Effector memory CD4-positive, alpha-beta T cell (primary cell): ENCODE measurements around the gene OR52B6.
A peak's percentile ranks its signal among the peaks of the same experiment; 100 is the strongest.
"Not testable (repeated sequence)": the region's sequence is repeated elsewhere in the genome, so short reads cannot be mapped to it uniquely, and the experiment has no call there.

ENCODE experiments used
- DNase-seq, 3 donors: peaks; one replicate each; pipeline ENCODE4 v3.0.0-alpha.2; 2020
- H3K27ac ChIP-seq: 2 replicates; pipeline ENCODE4 v1.7.0; 2013; ENCODE audit warnings: mild to moderate bottlenecking, low read length, moderate library complexity; ENCODE audit not compliant: insufficient read depth, poor library complexity, severe bottlenecking
- H3K27me3 ChIP-seq: replicated peaks from 2 replicates; pipeline ENCODE4 v1.7.0; 2013; ENCODE audit warnings: mild to moderate bottlenecking, low read length; ENCODE audit not compliant: insufficient read depth, control insufficient read depth, poor library complexity, severe bottlenecking
- H3K36me3 ChIP-seq: 2 replicates; pipeline ENCODE4 v1.7.0; 2013; ENCODE audit warnings: mild to moderate bottlenecking, low read length, moderate library complexity; ENCODE audit not compliant: control insufficient read depth, insufficient read depth
- H3K4me1 ChIP-seq: 2 replicates; pipeline ENCODE4 v1.7.0; 2013; ENCODE audit warnings: low read length, mild to moderate bottlenecking; ENCODE audit not compliant: control insufficient read depth, insufficient read depth, poor library complexity, severe bottlenecking
- H3K4me3 ChIP-seq: 2 replicates; pipeline ENCODE4 v1.7.0; 2013; ENCODE audit warnings: low read length, low read depth, mild to moderate bottlenecking; ENCODE audit not compliant: insufficient read depth, poor library complexity, severe bottlenecking
- H3K9me3 ChIP-seq: 2 replicates; pipeline ENCODE4 v1.7.0; 2013; ENCODE audit warnings: mild to moderate bottlenecking, low read length, moderate library complexity; ENCODE audit not compliant: control insufficient read depth

The OR52B6 gene

GRCh38 chr11:5592615-5593014 lies 11.9 kb downstream of the OR52B6 start:
- Histone ChIP-seq H3K36me3 (no peaks in the 10 kb centered on the region), H3K4me3 (no peak overlapping the region), H3K4me1 (no peaks in the 10 kb centered on the region), H3K27ac (no peak overlapping the region), H3K27me3 (no peaks in the 10 kb centered on the region), H3K9me3 (no peaks in the 10 kb centered on the region)
- no peak for DNase-seq

GRCh38 chr11:5593146-5593545 lies 12.5 kb downstream of the OR52B6 start:
- no peaks in the 10 kb centered on the region for H3K4me1 ChIP-seq
- H3K27ac ChIP-seq: no peak overlapping the region
- H3K27me3 ChIP-seq: no peaks in the 10 kb centered on the region
- H3K9me3 ChIP-seq: no peaks in the 10 kb centered on the region
- no peak for DNase-seq
- H3K4me3 ChIP-seq: no peak overlapping the region
- no peaks in the 10 kb centered on the region for H3K36me3 ChIP-seq

DNA sequence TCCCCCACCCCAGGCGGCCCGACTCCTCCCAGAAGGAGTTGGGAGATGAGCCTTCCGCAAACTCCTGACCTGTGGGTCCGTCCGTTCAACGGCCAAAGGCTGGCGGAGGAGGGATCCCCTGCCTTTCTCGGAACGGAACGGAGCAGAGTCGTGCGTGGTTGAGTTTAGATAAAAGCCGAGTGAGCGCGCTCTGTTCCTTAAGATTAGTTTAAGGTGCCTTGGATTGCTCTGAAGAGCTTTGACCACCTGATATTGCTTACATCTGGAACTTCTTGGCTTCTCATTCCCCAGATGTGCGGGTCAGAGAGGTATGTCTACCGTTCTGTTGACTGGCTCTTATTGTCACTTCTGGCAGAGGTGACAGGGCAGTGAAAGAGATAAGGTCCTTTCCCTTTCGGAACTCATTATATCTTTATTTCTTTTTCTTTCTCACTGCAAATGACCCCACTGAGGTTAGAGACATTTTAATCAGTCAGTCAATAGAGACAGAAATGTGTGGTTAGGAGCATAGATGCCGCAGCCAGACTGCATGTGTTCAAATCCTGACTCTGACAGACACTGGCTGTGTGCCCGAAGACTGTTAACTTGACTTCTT lies 16.0 kb downstream of the OR52B6 start, which contains the start of gene TRIM6:
Gene TRIM6 (plus strand): TSS at position 31 of the 595 bp plus-strand sequence. CDS start 261 bp downstream, at position 292.
- peak within 1 kb of the TSS; percentile 49 for H3K4me3 ChIP-seq
- no peaks in the 10 kb centered on the region for H3K4me1 ChIP-seq
- DNase-seq: no peak
- H3K36me3 ChIP-seq: no peaks in the 10 kb centered on the region
- no peak within 1 kb of the TSS for H3K27ac ChIP-seq
- H3K27me3 ChIP-seq: no peaks in the 10 kb centered on the region
- H3K9me3 ChIP-seq: no peaks in the 10 kb centered on the region

DNA sequence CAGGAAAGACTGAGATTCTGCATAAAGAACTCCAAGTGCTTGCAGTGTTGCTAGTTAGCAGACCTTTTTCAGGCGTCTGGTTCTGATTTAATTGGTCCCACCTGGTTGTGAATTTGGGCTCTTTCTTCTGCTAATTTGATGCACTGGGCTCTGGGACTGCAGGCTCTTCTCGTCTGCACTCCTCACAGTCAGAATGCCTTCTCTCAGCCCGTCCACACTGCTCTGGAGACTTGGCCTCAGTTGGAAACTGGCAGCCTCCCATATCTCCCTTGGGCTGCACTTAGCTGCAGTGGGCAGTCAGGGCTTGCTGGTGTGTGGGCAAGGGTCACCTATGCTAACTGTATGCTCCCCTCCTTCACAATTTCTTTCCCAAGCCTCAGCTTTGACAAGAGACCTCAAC lies 17.3 kb downstream of the OR52B6 start:
- Histone ChIP-seq H3K4me1 (no peaks in the 10 kb centered on the region), H3K4me3 (no peak overlapping the region), H3K27me3 (no peaks in the 10 kb centered on the region), H3K9me3 (no peaks in the 10 kb centered on the region), H3K36me3 (no peaks in the 10 kb centered on the region), H3K27ac (no peak overlapping the region)
- DNase-seq: no peak

DNA sequence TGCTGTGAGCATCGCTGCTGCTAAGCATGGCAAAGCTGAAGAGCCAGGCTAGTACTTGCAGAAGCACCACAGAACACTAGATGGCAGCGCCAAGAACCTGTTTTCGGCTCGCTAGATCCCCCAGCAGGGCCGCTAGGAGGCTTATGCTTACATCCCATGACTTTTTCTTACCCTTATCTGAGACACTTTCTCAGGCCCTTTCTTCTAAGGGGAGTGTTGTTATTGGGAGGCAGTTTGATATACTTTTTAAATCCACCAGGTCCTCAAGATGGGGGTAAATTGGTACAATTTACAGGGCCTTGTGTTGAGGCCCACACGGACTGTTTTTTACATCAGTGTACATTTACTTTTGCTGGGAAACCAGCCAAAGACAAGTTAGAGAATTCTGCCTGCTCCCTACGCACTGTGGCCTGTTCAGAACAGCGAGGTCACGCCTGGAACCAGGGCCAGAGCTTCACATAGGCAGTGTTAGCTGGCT lies 19.7 kb downstream of the OR52B6 start:
- no peaks in the 10 kb centered on the region for H3K9me3 ChIP-seq
- no peak overlapping the region for H3K4me3 ChIP-seq
- H3K27me3 ChIP-seq: no peaks in the 10 kb centered on the region
- H3K36me3 ChIP-seq: no peaks in the 10 kb centered on the region
- H3K27ac ChIP-seq: no peak overlapping the region
- no peaks in the 10 kb centered on the region for H3K4me1 ChIP-seq
- peak; percentile 6 to 35 (median 19) for DNase-seq

DNA sequence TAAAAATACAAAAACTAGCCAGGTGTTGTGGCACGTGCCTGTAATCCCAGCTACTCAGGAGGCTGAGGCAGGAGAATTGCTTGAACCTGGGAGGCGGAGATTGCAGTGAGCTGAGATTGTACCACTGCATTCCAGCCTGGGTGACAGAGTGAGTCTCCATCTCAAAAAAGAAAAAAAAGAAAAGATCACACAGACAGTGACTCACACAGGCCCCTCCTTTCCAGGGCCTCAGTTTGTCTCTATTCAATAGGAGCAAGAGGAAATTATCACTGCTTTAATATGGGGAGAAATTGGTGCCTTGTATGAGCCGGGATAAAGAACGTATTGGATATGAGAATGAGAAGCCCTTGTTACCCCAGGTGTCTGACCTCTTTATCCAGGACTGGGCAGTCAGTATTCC lies 22.1 kb downstream of the OR52B6 start:
- not testable (repeated sequence) for H3K4me3 ChIP-seq, H3K4me1 ChIP-seq, H3K9me3 ChIP-seq, H3K36me3 ChIP-seq, DNase-seq, H3K27me3 ChIP-seq, H3K27ac ChIP-seq

- Histone ChIP-seq H3K9me3 (no peaks in the 10 kb centered on the region), H3K4me3 (no peak overlapping the region), H3K27me3 (no peaks in the 10 kb centered on the region), H3K36me3 (no peaks in the 10 kb centered on the region), H3K27ac (no peak overlapping the region), H3K4me1 (no peaks in the 10 kb centered on the region)
- DNase-seq: no peak
These were observed 22.6 kb downstream of the OR52B6 start for GRCh38 chr11:5603326-5603725.

GRCh38 chr11:5604896-5605295 lies 24.2 kb downstream of the OR52B6 start:
- Histone ChIP-seq H3K4me1 (no peaks in the 10 kb centered on the region), H3K36me3 (no peaks in the 10 kb centered on the region), H3K27me3 (no peaks in the 10 kb centered on the region), H3K9me3 (no peaks in the 10 kb centered on the region), H3K4me3 (no peak overlapping the region), H3K27ac (no peak overlapping the region)
- no peak for DNase-seq

DNA sequence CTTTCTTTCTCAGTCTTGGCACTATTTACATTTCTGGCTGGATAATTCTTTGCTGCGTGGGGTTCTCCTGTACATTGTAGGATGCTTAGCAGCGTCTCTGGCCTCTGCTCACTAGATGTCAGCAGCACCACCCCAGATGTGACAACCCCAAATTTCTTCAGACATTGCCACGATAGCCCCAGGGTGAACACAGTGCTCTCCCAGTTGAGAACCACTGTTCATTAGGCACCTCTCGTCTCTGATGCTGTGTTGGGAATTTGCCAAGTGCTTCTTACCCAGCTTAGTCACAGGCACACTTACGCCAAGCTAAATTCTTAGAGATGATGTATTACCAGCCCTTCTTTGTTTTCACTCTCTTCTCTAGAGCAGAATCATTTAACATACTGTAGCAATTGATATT lies 25.2 kb downstream of the OR52B6 start:
- H3K27ac ChIP-seq: no peak overlapping the region
- H3K4me3 ChIP-seq: no peak overlapping the region
- DNase-seq: no peak
- no peaks in the 10 kb centered on the region for H3K27me3 ChIP-seq
- H3K36me3 ChIP-seq: no peaks in the 10 kb centered on the region
- H3K4me1 ChIP-seq: no peaks in the 10 kb centered on the region
- no peaks in the 10 kb centered on the region for H3K9me3 ChIP-seq

DNA sequence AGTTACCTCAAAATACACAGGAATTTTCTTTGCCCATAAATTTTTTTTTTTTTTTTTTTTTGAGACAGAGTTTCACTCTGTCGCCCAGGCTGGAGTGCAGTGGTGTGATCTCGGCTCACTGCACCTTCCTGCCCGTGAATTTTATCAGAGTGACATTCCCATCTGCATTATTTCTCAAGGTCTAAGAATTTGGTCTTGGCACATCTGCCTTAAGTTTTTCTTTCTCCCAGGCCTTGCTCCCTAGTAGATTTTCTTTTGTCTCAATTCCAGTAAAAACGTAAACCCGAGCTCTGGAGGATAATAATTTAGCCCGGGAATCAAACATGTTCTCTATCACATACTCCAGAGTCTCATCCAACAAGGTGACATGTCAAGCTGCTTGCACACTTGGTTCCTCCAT lies 28.1 kb downstream of the OR52B6 start:
- no peak for DNase-seq
- H3K27ac ChIP-seq: no peak overlapping the region
- no peaks in the 10 kb centered on the region for H3K4me1 ChIP-seq
- H3K27me3 ChIP-seq: no peaks in the 10 kb centered on the region
- no peaks in the 10 kb centered on the region for H3K9me3 ChIP-seq
- no peak overlapping the region for H3K4me3 ChIP-seq
- no peaks in the 10 kb centered on the region for H3K36me3 ChIP-seq
